ENCODE measurements around the gene IGF2R.
"Not testable (repeated sequence)": the region's sequence is repeated elsewhere in the genome, so short reads cannot be mapped to it uniquely, and the experiment has no call there.

The IGF2R gene

DNA sequence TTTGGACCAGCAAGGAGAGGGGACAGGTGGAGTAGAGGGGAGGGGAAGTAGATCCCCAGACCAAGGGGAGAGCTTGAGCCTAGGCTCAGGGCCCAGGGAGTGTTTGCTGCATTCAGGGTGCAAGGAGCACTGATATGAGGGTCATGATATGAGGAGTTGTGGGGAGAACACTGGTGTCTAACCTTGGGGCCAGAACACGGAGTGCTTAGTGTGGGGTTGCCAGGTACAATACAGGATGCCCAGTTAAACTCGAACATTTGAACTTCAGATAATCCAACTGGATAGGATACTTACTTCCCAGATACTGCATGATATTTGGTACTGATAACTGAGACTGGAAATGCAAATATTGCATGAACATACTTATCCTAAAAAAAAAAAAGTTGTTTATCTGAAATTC is 155.1 kb downstream of the IGF2R start:
- DNase-seq (ENCODE audit: low spot score): no peak

- DNase-seq (ENCODE audit: low spot score): no peak
Observed at GRCh38 chr6:160124605-160125004, 155.7 kb downstream of the IGF2R start.

- not testable (repeated sequence) for DNase-seq (ENCODE audit: low spot score)
Observed at GRCh38 chr6:160125105-160125504, 156.2 kb downstream of the IGF2R start.

DNA sequence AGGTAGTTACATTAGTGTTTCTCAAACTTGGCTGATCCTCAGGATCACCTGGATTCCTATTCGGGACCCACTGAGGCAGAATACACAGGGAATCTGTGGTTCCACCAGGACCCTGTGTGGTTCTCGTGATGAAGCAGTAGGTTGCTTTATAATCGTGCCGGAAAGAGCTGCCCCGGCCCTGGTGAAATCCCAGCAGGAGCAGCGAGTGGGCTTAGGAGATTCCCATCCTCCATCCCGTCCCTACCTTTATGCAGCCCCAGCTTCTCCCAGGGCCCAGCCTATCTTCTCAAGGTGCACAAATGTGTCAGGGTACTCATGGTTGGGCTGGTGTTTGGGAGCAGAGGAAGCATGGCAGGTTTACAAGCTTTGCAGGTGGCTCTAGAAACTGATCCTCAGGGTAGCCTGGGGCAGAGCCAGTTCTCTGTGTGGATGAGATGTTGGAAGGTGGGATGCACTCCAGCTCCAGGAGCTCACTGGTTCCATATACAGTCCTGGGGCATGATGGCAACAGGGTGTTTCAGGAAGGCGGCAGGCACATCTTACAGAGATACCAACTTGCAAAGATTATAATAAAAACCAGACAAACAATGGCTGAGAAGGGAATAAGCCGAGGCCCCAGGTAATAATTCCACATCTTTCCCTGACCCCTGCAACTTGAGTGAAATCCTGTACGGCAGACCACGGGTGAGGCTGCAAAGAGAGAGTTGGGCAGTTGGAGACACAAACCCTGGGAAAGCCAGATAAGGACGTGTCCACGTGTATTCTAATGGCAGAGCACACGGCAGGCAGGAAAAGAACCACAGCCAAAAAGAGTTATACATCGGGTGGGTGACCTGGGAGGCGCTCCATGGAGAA is 158.6 kb downstream of the IGF2R start:
- no peak for DNase-seq (ENCODE audit: low spot score)

DNA sequence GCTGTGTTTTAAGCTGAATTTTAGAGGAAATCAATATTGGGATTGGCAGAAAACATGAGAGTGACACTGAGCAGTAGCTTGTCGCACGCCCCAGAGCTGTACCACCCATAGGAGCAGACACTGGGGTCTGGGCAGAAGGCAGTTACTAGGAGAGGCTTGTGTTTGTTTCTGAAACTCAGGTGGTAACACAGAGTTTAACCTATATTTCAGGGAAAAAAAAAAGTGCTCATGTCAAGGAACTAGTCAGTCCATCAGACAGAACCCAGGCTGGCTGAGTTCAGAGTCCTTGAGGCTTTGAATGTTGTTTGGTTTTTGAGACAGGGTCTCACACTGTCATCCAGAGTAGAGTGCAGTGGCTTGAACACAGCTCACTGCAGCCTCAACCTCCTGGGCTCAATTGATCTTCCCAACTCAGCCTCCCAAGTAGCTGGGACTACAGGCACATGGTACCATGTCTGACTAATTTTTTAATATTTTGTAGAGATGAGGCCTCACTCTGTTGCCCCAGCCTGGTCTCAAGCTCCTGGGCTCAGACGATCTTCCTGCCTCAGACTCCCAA is 159.3 kb downstream of the IGF2R start:
- no peak for DNase-seq (ENCODE audit: low spot score)

GRCh38 chr6:160128879-160129516 is 160.1 kb downstream of the IGF2R start:
- no peak for DNase-seq (ENCODE audit: low spot score)

DNA sequence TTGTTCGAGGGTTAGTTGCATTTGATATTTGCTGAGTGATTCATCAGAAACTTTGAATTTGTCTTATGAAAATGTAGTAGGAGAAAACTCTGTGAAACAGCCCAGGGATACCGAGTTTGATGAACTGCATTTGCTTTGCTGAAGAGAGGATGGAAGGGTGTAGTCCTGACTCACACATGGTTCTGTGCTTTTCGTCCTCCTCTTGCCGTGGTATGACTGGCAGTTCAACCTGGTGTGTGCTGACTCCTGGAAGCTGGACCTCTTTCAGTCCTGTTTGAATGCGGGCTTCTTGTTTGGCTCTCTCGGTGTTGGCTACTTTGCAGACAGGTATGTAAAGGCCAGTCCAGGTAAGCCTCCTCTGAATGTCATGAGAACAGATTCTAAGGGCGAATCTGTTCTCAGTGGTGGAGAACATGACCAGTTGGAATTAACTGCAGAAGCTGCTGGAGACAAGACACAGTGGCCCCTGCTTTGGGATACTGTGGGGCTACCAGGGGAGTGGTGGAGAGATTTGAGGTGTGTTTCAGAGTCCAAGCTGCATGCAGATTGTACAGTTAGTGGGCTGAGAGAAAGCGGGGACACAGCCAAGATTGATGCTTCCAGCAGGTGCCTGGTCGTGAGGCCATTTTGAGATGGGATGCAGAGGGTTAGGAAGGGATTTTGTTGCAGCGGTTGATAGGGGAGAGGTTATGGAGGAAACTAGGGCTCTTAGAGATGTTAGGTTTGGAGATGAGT is 161.2 kb downstream of the IGF2R start:
- DNase-seq (ENCODE audit: low spot score): no peak

GRCh38 chr6:160130729-160131484 is 162.0 kb downstream of the IGF2R start:
- DNase-seq (ENCODE audit: low spot score): no peak

DNA sequence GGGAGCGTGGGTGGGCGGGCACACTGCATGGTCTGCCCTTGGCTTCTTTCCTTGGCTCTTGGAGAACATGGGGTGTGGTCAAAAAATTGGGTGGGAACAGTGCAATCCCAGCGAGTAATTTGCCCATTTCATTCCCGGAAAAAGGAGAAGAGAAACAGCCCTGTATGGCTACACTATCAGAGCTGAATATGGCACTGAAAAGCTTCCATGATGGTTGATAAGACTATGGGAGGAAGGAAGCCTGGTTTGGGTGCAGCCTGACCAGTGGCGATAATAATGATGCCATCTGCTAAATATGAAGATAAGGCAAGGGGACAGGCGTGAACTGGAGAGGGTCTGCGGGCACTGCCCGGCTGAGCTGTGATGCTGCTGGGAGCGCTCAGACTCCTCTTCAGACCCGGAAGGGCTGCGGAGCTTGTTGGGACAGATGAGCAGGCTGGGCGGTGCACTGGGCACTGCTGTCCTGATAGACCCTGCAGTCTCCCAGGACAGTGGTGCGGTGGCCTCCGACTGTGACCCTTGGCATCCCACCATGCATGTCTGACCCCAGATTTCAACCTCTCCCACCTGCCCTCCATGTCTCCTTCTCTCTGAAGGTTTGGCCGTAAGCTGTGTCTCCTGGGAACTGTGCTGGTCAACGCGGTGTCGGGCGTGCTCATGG is 162.9 kb downstream of the IGF2R start:
- no peak for DNase-seq (ENCODE audit: low spot score)

- DNase-seq (ENCODE audit: low spot score): no peak
Observed at GRCh38 chr6:160132297-160132637, 163.4 kb downstream of the IGF2R start.

GRCh38 chr6:160132776-160133338 is 164.0 kb downstream of the IGF2R start:
- DNase-seq (ENCODE audit: low spot score): no peak

DNA sequence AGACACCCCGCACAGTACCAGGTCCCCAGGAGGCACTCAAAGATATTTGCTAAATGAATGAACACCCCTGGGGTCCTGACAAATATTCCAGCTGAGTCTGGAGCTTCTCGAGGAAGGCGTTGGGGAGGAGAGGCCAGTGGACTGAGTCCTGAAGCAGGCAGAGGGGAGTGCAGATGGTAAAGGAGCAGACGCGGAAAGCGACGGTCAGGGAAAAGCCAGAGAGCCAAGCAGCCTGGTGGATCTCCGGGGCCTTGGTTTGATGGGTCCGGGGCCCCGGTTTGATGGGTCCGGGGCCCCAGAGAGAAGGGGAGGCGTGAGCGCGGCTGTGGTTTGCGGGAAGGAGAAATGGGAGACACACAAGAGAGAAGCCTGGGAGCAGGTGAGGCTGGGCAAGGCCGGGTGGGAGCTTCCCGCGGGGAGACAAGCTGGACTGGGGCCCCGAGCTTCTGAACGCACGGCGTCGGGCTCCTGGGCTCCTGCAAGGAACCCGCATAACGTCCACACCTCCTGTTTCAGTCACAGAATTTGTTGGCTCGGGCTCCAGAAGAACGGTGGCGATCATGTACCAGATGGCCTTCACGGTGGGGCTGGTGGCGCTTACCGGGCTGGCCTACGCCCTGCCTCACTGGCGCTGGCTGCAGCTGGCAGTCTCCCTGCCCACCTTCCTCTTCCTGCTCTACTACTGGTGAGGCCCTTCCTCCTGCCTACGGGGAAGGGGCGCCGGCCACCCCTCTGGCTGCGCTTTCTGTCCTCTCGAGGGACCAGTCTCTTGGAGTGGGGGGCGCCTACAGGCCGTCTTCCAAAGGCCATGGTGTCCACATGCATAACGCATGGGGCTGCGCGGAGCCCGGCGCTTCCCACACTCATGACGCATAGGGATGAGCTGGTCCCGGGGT is 164.8 kb downstream of the IGF2R start:
- no peak for DNase-seq (ENCODE audit: low spot score)

DNA sequence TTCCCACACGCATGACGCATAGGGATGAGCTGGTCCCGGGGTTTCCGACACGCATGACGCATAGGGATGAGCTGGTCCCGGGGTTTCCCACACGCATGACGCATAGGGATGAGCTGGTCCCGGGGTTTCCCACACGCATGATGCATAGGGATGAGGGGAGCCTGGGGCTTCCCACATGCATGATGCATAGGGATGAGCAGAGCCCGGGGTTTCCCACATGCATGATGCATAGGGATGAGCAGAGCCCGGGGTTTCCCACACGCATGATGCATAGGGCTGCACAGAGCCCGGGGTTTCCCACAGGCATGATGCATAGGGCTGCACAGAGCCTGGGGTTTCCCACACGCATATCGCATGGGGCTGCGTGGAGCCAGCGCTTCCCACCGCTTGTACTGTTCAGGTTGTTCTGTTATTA is 165.5 kb downstream of the IGF2R start:
- DNase-seq (ENCODE audit: low spot score): not testable (repeated sequence)

- no peak for DNase-seq (ENCODE audit: low spot score)
Observed at GRCh38 chr6:160134779-160135547, 166.1 kb downstream of the IGF2R start.

GRCh38 chr6:160135907-160136655 is 167.2 kb downstream of the IGF2R start:
- no peak for DNase-seq (ENCODE audit: low spot score)

DNA sequence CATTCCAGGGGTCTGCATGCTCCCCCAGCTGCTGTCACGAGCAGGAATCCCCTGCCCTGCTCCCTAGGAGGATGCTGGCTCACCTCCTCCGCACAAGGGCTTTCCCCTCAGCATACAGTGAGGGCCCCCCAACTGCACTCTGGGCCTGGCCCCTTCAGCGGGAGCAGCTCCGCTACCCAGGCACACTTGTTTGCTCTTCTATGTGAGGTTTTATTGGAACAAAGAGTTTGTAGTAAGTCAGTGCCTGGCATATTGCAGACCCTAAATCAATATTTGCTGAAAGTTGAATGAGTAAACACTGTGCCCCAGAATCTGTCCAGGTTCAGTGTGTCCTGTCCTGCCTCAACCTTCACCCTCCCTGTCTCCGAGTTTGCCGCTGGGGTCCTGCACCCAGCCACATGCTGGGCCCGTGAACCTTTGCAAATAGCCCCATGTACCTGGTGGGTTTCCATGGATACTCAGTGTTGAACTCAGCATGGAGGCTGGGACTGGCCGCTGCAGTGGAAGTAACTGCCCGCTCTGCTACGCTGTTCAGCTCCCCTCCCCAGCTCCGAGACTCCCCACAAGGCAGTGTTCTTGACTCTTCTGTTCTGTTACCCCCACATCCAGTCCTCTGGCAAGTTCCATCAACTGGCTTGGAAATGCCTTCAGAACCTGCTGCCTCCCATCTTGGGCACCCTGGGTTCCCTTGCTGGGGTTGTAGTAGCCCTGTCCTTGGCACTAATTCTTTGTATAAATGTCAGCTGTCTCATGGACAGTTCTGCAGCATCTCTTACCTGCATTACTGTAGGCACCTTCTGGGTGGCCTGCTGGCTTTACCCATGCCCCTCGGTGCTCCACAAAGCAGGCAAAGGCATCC is 168.5 kb downstream of the IGF2R start:
- no peak for DNase-seq (ENCODE audit: low spot score)
